Tibial nerve (tissue), 4 donors: ENCODE measurements around the gene ATG10.

Experiments
- EP300 ChIP-seq, 2 donors: sonication (generic); formaldehyde crosslinking; IDR thresholded peaks; one replicate each; pipeline ENCODE4 v1.6.1; 2017; ENCODE audit warnings: antibody characterized with exemption in 2 of 2, mild to moderate bottlenecking in 1 of 2
- POLR2A ChIP-seq, 2 donors: fragments of 450-650 bp; IDR thresholded peaks; one replicate each; pipeline ENCODE4 v1.6.1; 2017; ENCODE audit warnings: antibody characterized with exemption in 2 of 2, mild to moderate bottlenecking in 2 of 2, moderate library complexity in 2 of 2
- TF ChIP-seq, protein P1 (sequence below), 5 experiments: fragments of 200-600 bp in 3 of 5; fragments of 450-650 bp in 2 of 5; sonication (generic) in 3 of 5; IDR thresholded peaks; one replicate each; pipeline ENCODE4 v1.5.1; 2016 to 2019; ENCODE audit warnings: antibody characterized with exemption in 5 of 5, mild to moderate bottlenecking in 3 of 5, moderate library complexity in 2 of 5

DNA sequence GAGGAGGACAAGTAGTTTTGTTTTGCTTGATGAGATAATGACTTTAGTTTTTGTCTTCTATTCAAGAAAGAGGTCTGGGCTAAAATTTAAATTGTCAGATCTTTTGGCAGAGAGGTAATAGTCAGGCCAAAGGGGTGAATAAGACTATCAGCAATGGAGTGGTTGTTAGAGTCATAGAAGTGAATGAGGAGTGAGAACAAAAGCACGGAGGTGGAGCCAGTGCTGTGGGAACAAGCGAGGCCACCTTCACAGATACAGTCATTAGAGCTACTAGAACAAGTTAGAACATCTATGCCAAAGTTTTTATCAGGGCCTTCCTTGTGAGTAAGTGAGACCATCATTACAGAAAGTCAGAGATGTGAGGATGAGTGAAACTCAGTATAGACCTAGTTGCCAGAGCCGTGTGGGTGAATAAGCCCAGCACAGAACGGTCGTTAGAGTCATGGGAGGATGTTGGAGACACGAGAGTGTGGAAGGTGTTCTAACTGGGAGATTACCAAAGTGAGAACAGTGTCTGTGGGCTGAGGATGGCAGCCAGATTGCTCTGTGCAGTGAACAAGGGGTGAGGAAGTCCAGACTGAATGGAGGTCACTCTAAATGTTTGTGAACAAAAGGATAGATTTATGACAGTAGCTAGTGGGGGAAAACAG, 171.2 kb downstream of the ATG10 start:
- TF ChIP-seq, protein P1, sequence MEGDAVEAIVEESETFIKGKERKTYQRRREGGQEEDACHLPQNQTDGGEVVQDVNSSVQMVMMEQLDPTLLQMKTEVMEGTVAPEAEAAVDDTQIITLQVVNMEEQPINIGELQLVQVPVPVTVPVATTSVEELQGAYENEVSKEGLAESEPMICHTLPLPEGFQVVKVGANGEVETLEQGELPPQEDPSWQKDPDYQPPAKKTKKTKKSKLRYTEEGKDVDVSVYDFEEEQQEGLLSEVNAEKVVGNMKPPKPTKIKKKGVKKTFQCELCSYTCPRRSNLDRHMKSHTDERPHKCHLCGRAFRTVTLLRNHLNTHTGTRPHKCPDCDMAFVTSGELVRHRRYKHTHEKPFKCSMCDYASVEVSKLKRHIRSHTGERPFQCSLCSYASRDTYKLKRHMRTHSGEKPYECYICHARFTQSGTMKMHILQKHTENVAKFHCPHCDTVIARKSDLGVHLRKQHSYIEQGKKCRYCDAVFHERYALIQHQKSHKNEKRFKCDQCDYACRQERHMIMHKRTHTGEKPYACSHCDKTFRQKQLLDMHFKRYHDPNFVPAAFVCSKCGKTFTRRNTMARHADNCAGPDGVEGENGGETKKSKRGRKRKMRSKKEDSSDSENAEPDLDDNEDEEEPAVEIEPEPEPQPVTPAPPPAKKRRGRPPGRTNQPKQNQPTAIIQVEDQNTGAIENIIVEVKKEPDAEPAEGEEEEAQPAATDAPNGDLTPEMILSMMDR (IDR thresholded peaks at IDR 0.05) = no peak
- TF ChIP-seq POLR2A (IDR thresholded peaks at IDR 0.05) (no peak), EP300 (IDR thresholded peaks at IDR 0.05) (no peak)
